Left lobe of liver (tissue), 2 donors: ENCODE data around the gene MANSC1. TPM values are rescaled to one million over a fixed set of nuclear protein-coding genes. Genes with fewer than 3 reads are reported as not detected.
"Not testable (repeated sequence)": the region's sequence is repeated elsewhere in the genome, so short reads cannot be mapped to it uniquely, and the experiment has no call there.

Source experiments
- ATAC-seq: fragments of 200-7000 bp; cut with Tn5 transposase; one replicate; pipeline ENCODE4 v1.9.1; 2020; ENCODE audit warnings: mild to moderate bottlenecking, moderate library complexity
- DNase-seq: peaks from one replicate; pipeline ENCODE4 v3.0.0-alpha.2; 2020; ENCODE audit warnings: low spot score
- total RNA-seq: library from RNA; stranded (reverse); gene quantifications from one replicate; pipeline ENCODE4 v1.2.1, GENCODE V29; 2021
- donor health status: DM: no; HTN: no; CAD: no; lungs with moderate emphysema.
- donor health status: DM: no; HTN: yes; CAD: no.

MANSC1 gene
- total RNA-seq, 1 donor from 2014 or later: 6.6 TPM

DNA sequence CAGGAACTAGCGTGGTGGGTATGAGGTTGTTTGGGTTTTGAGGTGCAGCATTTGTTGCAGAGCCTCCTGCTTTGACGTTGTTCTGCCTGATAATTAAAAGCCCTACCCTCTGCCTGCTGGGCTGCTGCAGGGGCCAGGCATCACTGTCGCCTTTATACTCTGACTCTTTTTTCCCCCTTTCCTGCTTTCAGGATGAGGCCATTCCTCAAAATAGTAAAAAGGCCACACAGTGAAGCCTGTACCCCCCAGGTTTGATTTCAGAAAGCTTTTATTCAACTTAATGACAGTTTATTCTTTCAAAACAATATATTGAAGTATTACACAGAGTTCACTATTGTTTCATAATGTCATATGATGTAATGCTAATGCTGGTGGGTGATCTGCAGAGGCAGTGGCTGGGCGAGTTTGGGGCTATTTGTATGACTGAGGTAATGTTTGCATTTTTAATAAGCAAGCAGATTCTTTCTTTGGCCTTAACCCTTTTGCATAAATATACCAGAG is 15.9 kb upstream of the MANSC1 start:
- ATAC-seq (no peak), DNase-seq (no peak)

- no peak for ATAC-seq
Measured at GRCh38 chr12:12365446-12365802, 15.4 kb upstream of the MANSC1 start.

DNA sequence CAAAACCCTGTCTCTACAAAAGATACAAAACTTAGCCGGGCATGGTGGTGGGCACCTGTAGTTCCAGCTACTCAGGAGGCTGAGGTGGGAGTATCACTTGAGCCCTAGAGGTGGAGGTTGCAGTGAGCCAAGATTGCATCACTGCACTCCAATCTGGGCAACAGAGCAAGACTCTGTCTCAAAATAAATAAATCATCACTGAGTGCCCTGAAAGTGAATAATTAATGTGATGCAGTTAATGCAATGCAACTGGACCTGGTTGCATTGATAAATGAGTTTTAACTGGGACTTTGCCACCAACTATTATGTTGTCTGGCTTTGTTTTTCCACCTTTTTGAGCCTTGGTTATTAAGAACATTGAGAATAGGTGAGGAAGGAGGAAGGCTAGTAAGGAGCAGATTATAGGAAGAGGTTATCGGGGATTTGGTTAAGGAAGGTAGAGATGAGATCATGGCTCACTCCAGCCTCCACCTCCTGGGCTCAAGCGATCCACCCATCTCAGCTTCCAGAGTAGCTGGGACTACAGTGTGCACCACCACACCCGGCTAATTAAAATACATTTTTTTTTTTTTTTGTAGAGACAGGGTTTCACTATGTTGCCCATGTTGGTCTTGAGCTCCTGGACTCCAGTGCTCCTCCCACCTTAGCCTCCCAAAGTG is 14.9 kb upstream of the MANSC1 start:
- ATAC-seq (peak; percentile 14), DNase-seq (no peak)

More at GRCh38 chr12:12365446-12365802, 15.4 kb upstream of the MANSC1 start:
- DNase-seq: no peak

DNA sequence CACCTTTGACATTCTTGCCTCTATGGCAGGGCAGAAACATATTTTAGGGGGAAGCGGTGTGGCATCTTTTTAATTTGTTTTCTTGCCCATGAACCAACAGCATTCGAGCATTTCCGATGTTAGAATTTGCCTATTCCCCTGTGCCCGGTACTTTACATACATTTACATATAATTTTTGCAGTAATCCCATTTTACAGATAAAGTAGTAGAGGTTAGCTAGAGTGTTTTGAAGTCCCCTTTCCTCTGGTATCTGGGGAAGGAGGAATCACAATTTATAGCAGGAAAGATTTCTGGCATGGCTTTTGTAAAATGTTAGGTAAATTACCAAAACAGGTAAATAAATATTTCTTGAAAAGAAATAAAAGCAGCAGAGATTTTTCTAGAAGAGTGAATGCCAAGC is 8.5 kb upstream of the MANSC1 start:
- ATAC-seq: no peak

GRCh38 chr12:12357719-12358461 is 7.8 kb upstream of the MANSC1 start:
- no peak for DNase-seq
- ATAC-seq: no peak

More for the DNA sequence above, 8.5 kb upstream of the MANSC1 start:
- no peak for DNase-seq

DNA sequence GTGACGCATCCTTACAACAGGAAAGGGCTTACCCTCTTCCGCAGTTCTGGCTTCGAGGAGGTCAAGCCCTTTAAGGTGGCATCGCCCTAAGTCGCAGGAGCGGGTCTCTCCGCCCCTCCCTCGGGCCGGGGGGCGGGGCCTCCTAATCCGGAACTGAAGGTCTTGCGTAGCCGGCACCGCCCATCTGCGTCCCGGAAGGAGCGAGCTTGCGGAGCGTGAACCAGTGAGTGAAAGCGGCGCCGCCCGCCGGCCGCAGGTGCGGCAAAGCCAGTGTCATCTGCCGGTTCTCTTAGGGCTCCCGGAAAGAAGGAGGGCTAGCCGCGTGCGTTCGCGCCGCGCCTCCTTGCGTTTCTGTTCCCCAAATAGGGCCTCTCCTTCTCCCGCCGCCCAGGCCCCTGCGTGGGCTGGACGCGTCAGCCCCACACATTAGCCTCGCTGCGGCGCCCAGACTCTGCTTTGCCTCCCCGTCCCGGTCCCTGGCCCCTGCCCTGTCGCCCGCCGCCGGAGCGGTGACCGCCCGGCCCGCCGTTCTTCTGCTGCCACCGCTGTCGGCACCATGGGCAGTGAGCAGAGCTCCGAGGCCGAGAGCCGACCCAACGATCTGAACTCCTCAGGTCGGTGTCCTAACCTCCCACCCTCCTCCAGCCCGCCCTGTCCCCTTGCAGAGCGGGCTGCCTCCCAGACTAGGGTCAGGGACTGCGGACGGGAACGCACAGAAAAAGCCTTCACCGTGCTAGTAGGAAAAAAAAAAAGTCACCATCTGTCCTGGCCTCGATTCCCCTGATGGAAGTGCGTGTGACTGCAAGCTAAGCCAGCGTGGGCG is 7.1 kb upstream of the MANSC1 start, which contains the start of gene BORCS5:
BORCS5 (plus strand) TSS at position 183 of the 823 bp plus-strand sequence; CDS start at position 557, 374 bp downstream.
- DNase-seq (peak; percentile 98), ATAC-seq (peak; percentile 96)

DNA sequence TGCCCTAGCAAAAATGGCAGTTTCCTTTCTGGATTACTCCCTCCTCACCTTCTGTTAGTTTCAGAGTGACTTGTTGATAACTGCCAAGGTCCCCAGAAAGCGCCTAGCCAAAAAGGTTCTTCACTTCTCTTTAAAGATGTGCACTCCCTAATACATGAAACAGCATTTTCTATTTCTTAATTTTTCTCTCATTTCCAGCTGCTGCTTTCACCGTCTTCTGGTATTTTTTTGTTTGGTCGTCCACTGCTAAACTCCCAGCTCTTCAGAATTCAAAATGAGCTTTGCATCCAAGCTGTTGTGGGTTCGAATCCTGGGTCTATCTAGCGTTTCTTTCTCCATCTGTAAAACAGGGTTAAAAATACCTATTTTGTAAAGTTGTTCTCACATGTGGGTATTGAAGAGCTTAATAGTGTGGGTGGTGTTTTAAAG is 6.4 kb upstream of the MANSC1 start:
- no peak for ATAC-seq
- no peak for DNase-seq

- ATAC-seq (no peak), DNase-seq (no peak)
Measured at GRCh38 chr12:12353807-12354206, 3.8 kb upstream of the MANSC1 start.

- no peak for DNase-seq
- ATAC-seq: no peak
Measured at GRCh38 chr12:12353276-12353675, 3.2 kb upstream of the MANSC1 start.

DNA sequence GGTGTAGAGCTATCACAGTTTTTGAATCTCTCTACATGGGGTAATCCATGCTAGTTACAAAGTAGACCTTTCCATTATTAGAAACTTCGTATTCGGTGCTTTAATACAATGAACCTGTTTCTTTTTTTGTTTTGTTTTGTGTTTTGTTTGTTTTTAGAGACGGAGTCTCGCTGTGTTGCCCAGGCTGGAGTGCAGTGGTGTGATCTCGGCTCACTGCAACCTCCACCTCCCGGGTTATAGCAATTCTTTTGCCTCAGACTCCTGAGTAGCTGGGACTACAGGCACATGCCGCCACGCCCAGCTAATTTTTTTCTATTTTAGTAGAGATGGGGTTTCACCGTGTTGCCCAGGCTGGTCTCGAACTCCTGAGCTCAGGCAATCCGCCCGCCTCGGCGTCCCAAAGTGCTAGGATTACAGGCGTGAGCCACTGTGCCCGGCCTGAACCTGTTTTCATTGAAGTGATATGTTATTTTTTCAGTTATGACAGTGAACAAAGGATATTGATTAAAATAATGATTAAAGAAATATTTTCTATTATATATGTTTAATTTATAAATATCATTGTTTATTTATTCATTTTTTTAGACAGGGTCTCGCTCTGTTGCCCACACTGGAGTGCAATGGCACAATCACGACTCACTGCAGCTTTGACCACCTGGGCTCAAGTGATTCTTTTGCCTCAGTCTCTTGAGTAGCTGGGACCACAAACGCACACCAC is 1.6 kb upstream of the MANSC1 start:
- ATAC-seq, DNase-seq: not testable (repeated sequence)

DNA sequence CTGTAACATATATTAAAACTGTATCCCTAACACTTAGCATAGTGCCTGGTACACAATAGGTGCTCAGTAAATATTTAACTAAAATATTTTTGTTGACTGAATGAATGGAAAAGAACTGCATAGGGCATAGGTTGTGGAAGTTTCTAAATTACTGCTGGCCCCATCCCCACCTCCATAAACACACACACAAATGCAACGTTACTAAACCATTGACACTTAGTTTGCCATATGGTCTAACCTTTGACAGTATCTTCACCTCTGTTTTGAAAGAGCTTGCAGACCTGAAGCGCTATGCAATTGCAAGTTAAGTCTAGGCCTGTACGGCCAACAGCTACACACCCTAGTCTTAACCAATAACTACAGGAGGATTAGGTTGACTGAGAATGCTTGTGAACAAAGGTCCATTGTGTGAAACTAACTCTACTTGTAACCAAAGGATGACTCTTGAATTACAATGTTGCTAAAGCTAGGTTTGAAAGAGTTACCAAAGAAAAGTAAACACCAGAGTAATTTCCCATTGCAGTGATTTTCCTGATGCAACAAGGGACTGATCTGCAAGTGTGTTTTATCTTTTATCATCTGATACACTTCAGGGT is 924 bp upstream of the MANSC1 start:
- ATAC-seq (peak; percentile 48), DNase-seq (no peak)

- ATAC-seq: no peak
- peak; percentile 42 for DNase-seq
Measured at GRCh38 chr12:12338527-12339168, 11.4 kb downstream of the MANSC1 start.

- DNase-seq (peak; percentile 19), ATAC-seq (no peak)
Measured at GRCh38 chr12:12336511-12336910, 13.5 kb downstream of the MANSC1 start.

DNA sequence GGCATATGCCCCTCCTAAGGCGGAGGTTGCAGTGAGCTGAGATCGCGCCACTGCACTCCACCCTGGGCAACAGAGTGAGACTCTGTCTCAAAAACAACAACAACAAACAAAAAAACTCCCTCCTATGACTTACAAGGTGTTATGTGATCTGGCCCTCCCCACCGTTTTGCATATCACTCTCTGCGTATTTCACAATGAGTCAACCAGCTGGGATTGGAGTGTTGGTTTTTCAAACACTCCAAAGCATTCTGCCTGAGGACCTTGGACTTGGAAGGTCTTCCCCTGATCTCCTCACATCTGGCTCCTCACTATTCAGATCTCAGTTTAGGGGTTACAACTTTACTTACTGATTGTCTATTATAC is 14.0 kb downstream of the MANSC1 start:
- ATAC-seq: peak; percentile 87
- peak; percentile 49 for DNase-seq

DNA sequence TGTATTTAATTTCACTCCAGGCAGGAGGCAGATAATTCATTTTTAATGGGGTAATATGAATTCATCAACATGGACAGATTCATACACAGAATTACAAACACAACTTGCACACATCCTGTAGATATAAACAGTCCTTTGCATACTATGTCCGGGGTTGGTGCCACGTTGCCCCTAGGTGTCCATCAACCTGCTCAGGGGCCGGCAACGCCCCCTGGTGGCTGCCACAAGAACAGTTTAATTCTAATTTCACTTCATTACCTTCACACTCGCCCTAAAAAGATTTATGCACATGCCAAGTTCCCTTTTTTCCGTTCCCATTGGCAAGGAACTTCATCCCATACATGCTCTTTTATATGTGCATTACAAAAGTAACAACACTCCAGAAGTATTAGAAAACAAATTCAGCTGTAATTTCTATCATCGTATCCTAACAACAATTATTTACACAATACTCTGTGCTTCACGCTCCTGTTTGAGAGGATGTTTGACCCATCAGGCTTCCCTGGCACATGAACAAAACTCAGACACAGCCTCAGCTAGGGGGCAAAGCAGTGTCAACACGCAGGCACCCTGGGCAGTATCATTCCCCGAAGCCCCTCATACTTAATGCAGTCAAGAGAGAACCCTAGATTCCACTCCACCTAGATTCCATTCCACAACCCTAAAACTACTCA is 15.5 kb downstream of the MANSC1 start:
- ATAC-seq: peak; percentile 85

DNA sequence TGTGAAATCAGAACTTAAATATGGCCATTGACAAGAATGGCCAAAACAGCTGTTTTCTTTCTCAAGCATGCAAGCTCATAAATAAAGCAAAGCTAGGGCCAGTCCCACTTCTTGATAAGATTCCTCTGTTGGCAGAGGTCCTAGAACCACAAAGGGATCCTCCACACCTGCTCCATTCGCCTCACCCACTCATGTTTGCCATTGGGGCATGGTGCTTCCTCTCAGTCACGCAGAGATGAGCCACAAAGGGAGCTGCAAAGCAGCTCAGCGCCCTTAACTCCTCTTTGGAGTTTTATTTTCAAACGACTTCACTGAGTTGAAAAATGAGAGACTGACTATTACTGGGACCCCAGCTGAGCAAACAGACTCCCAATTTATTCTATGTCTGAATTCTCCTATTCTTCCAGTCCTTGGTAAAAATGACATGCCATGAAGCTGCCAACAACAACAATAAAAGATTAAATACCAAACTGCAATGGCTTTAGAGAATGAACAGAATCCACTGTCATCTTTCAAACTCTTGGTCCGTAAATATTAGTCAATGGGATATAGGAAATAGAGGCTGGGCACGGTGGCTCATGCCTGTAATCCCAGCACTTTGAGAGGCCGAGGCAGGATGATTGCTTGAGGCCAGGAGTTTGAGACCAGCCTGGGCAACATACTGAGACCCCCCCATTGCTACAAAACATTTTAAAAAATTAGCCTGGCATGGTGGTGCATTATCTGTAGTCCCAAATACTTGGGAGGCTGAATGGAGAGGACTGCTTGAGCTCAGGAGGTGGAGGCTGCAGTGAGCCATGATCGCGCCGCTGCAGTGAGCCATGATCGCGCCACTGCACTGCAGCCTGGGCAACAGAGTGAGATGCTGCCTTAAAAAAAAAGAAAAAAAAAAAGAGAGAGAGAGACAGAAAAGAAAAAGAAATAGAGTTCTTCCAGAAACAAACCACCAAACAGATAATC is 16.4 kb downstream of the MANSC1 start:
- ATAC-seq: no peak
- DNase-seq: peak; percentile 30

More for the DNA sequence above, 15.5 kb downstream of the MANSC1 start:
- DNase-seq: peak; percentile 66

GRCh38 chr12:12331896-12332295 is 18.1 kb downstream of the MANSC1 start:
- no peak for ATAC-seq

GRCh38 chr12:12331244-12331771 is 18.7 kb downstream of the MANSC1 start:
- no peak for ATAC-seq
- DNase-seq: peak; percentile 26

More at GRCh38 chr12:12331896-12332295, 18.1 kb downstream of the MANSC1 start:
- DNase-seq: no peak
